ENCODE results near the gene EIF2B5. TPM values are rescaled to one million over a fixed set of nuclear protein-coding genes. Genes with fewer than 3 reads are reported as not detected.
A peak's percentile ranks its signal among the peaks of the same experiment; 100 is the strongest.

The EIF2B5 gene
- total and polyA plus RNA-seq, 9 of the 15 experiments (the other 6 are each of a cell fraction or from before 2014, with no cell fraction given), result 19.1 to 92.4 (median 74.0) TPM

DNA sequence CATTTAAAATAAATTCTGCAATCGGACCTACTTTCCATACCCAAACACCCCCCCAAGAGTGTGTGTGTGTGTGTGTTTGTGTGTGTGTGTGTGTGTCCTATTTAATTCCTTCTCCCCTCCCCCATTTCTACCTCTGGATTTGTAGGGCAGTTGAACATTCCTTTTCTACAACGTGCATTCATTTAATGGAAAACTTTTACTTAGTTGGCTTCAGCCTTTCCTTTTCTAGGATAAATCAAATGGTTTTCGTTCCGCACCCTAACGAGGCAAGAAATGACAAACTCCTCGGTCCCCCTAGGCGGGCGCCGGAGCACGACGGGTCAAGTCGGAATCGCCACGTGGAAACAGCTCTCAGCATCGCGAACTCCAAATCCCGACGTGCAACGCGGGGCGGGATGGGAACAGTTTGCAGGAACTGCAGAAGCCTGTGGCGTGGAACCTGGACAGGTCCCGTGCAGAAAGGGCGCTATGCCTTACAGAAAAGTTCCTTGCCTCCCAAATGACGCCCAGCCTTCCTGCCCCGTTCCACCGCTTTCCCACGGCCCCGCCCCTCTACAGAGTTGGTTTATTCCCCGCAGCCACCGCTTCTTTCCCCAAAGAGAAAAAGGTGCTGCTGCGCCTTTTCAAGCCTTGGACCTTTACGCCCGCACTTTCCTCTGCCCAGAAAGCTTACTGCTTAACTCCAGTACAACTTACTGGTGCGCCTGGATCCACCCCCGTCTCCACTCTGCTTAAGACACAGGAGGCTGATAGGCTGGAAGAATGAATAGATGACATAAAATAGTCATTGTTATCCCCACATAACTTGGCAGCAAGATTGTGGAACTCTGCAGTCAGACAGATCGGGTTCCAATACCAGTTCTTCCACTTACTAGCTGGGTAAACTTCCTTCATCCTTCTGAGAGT, 1.1 kb upstream of the EIF2B5 start (continued):
- TF ChIP-seq, protein P1, sequence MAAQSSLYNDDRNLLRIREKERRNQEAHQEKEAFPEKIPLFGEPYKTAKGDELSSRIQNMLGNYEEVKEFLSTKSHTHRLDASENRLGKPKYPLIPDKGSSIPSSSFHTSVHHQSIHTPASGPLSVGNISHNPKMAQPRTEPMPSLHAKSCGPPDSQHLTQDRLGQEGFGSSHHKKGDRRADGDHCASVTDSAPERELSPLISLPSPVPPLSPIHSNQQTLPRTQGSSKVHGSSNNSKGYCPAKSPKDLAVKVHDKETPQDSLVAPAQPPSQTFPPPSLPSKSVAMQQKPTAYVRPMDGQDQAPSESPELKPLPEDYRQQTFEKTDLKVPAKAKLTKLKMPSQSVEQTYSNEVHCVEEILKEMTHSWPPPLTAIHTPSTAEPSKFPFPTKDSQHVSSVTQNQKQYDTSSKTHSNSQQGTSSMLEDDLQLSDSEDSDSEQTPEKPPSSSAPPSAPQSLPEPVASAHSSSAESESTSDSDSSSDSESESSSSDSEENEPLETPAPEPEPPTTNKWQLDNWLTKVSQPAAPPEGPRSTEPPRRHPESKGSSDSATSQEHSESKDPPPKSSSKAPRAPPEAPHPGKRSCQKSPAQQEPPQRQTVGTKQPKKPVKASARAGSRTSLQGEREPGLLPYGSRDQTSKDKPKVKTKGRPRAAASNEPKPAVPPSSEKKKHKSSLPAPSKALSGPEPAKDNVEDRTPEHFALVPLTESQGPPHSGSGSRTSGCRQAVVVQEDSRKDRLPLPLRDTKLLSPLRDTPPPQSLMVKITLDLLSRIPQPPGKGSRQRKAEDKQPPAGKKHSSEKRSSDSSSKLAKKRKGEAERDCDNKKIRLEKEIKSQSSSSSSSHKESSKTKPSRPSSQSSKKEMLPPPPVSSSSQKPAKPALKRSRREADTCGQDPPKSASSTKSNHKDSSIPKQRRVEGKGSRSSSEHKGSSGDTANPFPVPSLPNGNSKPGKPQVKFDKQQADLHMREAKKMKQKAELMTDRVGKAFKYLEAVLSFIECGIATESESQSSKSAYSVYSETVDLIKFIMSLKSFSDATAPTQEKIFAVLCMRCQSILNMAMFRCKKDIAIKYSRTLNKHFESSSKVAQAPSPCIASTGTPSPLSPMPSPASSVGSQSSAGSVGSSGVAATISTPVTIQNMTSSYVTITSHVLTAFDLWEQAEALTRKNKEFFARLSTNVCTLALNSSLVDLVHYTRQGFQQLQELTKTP (IDR thresholded peaks at IDR 0.05; ENCODE audit: low read depth in 1 of 2, partially characterized antibody in 2 of 2), result peak in 1 of 2 experiments; percentile 87
- no peak for TF ChIP-seq SMAD1 (IDR thresholded peaks at IDR 0.05; ENCODE audit: low read depth, low read length, partially characterized antibody)
- 0 out of 2 replicates have a peak, but pooled peaks have one; percentile 52 for TF ChIP-seq JUN (IDR thresholded peaks at IDR 0.05; ENCODE audit: borderline replicate concordance, low read depth, low read length)
- TF ChIP-seq JUN (CRISPR knock-in tag; IDR thresholded peaks at IDR 0.05; ENCODE audit: borderline replicate concordance), result no peak
- TF ChIP-seq GMEB1 (CRISPR knock-in tag; IDR thresholded peaks at IDR 0.05), result peak; percentile 16; the same call in 1 of the 2 replicates
- no peak for TF ChIP-seq SMARCB1 (IDR thresholded peaks at IDR 0.05; ENCODE audit: insufficient read length, low read depth)
- no peak for TF ChIP-seq ZNF655 (CRISPR knock-in tag; IDR thresholded peaks at IDR 0.05)
- TF ChIP-seq SIRT6 (IDR thresholded peaks at IDR 0.05; ENCODE audit: low read depth, low read length), result no peak
- TF ChIP-seq ZBTB12 (CRISPR knock-in tag; IDR thresholded peaks at IDR 0.05), result no peak
- peak; percentile 29; the same call in 1 of the 2 replicates for TF ChIP-seq EGR1 (conservative IDR thresholded peaks at IDR 0.05)
- peak; percentile 27; the same call in 1 of the 2 replicates for TF ChIP-seq DIDO1 (tag; IDR thresholded peaks at IDR 0.05; ENCODE audit: low read depth)
- peak in 1 of 2 experiments; percentile 14; a peak in 1 of 4 replicates for TF ChIP-seq RAD21 (CRISPR knock-in tag; conservative IDR thresholded peaks at IDR 0.05 in 1 of 2, IDR thresholded peaks at IDR 0.05 in 1 of 2)
- TF ChIP-seq SIX5 (IDR thresholded peaks at IDR 0.05; ENCODE audit: borderline replicate concordance in 1 of 2, insufficient read depth in 1 of 2, low read depth in 1 of 2, low read length in 2 of 2), result peak; percentile 59 to 63; a peak in 3 of 4 replicates
